Chondrocyte (in vitro differentiated cells): Measurements from ENCODE around the gene UNC13B. TPM values are rescaled to one million over a fixed set of nuclear protein-coding genes. Genes with fewer than 3 reads are reported as not detected.

Experiments used
- DNase-seq: peaks from one replicate; pipeline ENCODE4 v3.0.0; 2021; ENCODE audit warnings: mixed read lengths, low spot score
- H3K27ac Mint-ChIP-seq: one replicate; pipeline ENCODE4 v1.8.0; 2021; ENCODE audit warnings: mild to moderate bottlenecking, moderate library complexity, mixed read lengths; ENCODE audit not compliant: unreplicated experiment
- H3K27me3 Mint-ChIP-seq: 2 replicates; pipeline ENCODE4 v1.8.0; 2021; ENCODE audit warnings: low read depth, mixed read lengths
- H3K36me3 Mint-ChIP-seq: 2 replicates; pipeline ENCODE4 v1.8.0; 2021; ENCODE audit warnings: low read depth, mixed read lengths
- H3K4me1 Mint-ChIP-seq: 2 replicates; pipeline ENCODE4 v1.8.0; 2021; ENCODE audit warnings: low read depth, mild to moderate bottlenecking, mixed read lengths
- H3K4me3 Mint-ChIP-seq: one replicate; pipeline ENCODE4 v1.8.0; 2021; ENCODE audit warnings: mild to moderate bottlenecking, moderate library complexity, mixed read lengths; ENCODE audit not compliant: unreplicated experiment
- H3K9me3 Mint-ChIP-seq: 2 replicates; pipeline ENCODE4 v1.8.0; 2021; ENCODE audit warnings: low read depth, mixed read lengths
- total RNA-seq: library from RNA; stranded (reverse); gene quantifications from 3 replicates; pipeline ENCODE4 v1.2.1, GENCODE V29; 2021
- TF ChIP-seq, protein P1 (sequence below): fragments of 200-600 bp; sonication (generic); IDR thresholded peaks from 2 replicates; pipeline ENCODE4 v1.5.0; 2021; ENCODE audit warnings: antibody characterized with exemption, mild to moderate bottlenecking, moderate library complexity

Gene UNC13B
- total RNA-seq, 1 donor from 2014 or later, result 32.8 TPM

DNA sequence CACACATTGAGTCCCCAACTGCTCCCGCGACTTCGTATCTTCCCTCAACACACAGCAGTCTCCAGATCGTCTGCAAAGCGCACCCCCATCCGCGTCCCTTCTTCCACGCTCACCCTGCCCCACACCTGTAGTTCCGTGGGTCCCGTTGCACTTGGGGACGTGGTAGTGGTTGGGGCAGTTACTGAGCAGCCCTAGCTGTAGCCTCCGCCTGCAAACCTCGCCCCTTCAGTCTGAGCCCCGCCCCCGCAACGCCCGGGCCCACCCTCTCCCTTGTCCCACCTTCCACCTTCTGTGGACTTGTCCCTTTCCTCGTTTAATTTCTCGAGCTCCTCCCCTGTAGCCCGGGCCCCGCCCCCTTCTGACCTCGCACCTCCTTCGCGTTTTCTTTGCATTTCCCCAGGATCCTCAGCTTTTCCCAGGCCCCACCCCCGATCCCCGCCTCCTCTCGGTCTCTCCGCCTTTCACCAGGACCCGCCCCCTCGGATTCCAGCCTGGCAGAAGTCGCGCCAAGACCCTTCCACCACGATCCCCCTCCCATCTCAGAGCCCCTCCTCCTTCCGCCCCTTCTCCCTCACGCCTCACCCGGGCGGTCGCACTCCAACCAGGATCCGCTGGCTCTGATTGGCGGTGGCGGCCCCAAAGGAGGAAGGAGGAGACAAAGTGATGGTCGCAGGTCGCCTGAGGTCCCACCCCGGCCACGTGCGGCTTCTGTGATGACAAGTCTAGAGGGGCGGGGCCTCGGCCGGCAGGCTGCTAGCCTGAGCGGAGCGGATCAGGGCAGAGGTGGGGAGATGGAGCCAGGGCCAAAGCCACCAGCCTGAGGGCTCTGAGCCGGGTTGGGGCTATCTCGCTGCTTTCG lies 45.9 kb upstream of the UNC13B start, which contains the start of gene ATOSB:
Gene ATOSB (minus strand): TSS at position 183 of the 859 bp plus-strand sequence. CDS start 7,588 bp downstream, outside the sequence.
- TF ChIP-seq, protein P1, sequence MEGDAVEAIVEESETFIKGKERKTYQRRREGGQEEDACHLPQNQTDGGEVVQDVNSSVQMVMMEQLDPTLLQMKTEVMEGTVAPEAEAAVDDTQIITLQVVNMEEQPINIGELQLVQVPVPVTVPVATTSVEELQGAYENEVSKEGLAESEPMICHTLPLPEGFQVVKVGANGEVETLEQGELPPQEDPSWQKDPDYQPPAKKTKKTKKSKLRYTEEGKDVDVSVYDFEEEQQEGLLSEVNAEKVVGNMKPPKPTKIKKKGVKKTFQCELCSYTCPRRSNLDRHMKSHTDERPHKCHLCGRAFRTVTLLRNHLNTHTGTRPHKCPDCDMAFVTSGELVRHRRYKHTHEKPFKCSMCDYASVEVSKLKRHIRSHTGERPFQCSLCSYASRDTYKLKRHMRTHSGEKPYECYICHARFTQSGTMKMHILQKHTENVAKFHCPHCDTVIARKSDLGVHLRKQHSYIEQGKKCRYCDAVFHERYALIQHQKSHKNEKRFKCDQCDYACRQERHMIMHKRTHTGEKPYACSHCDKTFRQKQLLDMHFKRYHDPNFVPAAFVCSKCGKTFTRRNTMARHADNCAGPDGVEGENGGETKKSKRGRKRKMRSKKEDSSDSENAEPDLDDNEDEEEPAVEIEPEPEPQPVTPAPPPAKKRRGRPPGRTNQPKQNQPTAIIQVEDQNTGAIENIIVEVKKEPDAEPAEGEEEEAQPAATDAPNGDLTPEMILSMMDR, result no peak
- Mint-ChIP-seq H3K4me1 (peaks cover 43% of the 10 kb centered on the region), H3K27me3 (no peaks in the 10 kb centered on the region), H3K36me3 (no peaks in the 10 kb centered on the region), H3K27ac (peak within 1 kb of the TSS; percentile 94), H3K4me3 (peak within 1 kb of the TSS; percentile 98), H3K9me3 (no peaks in the 10 kb centered on the region)
- DNase-seq, result peak; percentile 99

DNA sequence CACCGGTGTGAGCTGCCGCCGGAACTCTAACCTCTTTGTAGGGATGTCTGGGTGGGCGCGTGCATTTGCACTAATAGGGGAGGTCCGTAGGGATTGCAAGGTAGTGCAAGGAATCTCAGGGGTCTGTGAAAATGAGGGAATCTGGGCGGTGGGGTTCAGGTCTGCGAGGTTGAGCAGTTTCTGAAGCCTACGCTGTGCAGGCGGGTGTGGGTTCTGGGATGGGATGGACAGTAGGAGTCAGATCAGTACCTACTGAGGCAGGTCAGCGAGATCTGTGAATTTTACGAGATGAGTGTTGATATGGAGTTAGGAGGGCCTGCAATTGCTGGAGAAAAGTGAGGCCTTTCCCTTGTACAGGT lies 45.3 kb upstream of the UNC13B start:
- Mint-ChIP-seq H3K36me3 (no peaks in the 10 kb centered on the region), H3K27ac (peak overlapping the region; percentile 94), H3K4me1 (peaks cover 40% of the 10 kb centered on the region), H3K9me3 (no peaks in the 10 kb centered on the region), H3K27me3 (no peaks in the 10 kb centered on the region), H3K4me3 (peak overlapping the region; percentile 98)
- TF ChIP-seq, protein P1, result no peak
- DNase-seq, result no peak

- Mint-ChIP-seq H3K36me3 (no peaks in the 10 kb centered on the region), H3K4me3 (peak overlapping the region; percentile 98), H3K27ac (peak overlapping the region; percentile 94), H3K4me1 (peaks cover 35% of the 10 kb centered on the region), H3K27me3 (no peaks in the 10 kb centered on the region), H3K9me3 (no peaks in the 10 kb centered on the region)
- TF ChIP-seq, protein P1, result peak; percentile 99
- no peak for DNase-seq
These were observed 44.8 kb upstream of the UNC13B start for GRCh38 chr9:35116898-35117551.

DNA sequence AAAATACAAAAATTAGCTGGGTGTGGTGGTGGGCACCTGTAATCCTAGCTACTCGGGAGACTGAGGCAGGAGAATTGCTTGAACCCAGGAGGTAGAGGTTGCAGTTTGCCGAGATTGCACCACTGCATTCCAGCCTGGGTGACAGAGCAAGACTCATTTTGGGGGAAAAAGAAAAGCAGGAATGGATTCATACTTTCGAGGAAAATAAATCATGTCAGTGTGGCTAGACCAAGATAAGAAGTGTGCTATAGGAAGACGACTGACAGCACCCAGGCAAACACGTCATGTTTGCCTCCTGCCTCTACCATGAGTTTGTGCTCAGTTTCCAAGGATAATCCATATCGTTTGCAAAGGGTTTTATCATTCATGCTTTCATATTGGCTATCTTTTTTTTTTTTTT lies 26.9 kb upstream of the UNC13B start:
- Mint-ChIP-seq H3K27ac (no peak overlapping the region), H3K36me3 (no peaks in the 10 kb centered on the region), H3K4me1 (no peaks in the 10 kb centered on the region), H3K4me3 (no peak overlapping the region), H3K27me3 (peaks cover 9% of the 10 kb centered on the region), H3K9me3 (peaks cover 3% of the 10 kb centered on the region)
- no peak for DNase-seq
- TF ChIP-seq, protein P1, result no peak

DNA sequence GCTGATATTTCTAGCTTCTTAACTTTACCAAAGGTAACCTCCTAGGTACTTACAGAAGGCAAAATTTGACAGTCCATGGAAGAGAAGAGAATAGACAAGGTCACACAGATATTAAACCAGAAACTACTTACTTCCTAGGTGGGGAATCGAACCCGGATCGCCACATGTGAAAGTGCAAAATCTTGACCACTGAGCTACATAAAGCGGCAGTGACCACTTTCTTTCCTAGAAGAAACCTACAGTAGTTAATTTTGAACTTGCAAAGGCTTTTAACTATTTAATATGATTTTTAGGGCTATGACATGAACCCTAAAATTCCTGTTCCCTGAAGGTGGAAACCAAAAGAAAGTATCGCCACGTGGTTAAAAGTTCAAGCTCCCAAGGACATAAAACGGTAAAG lies 25.8 kb upstream of the UNC13B start:
- no peaks in the 10 kb centered on the region for H3K4me1 Mint-ChIP-seq
- H3K36me3 Mint-ChIP-seq, result no peaks in the 10 kb centered on the region
- TF ChIP-seq, protein P1, result no peak
- no peak overlapping the region for H3K27ac Mint-ChIP-seq
- H3K9me3 Mint-ChIP-seq, result peaks cover 6% of the 10 kb centered on the region
- H3K4me3 Mint-ChIP-seq, result no peak overlapping the region
- no peak for DNase-seq
- H3K27me3 Mint-ChIP-seq, result peaks cover 9% of the 10 kb centered on the region
